Progenitor cell of endocrine pancreas (in vitro differentiated cells): Measurements from ENCODE around the gene KIF7. TPM values are rescaled to one million over a fixed set of nuclear protein-coding genes. Genes with fewer than 3 reads are reported as not detected.
A peak's percentile ranks its signal among the peaks of the same experiment; 100 is the strongest.

Experiments
- DNase-seq: peaks from one replicate; pipeline ENCODE4 v3.0.0; 2021; ENCODE audit warnings: low spot score; ENCODE audit not compliant: unreplicated experiment
- H3K27ac Mint-ChIP-seq: 2 replicates; pipeline ENCODE4 v1.8.0; 2021; ENCODE audit warnings: mild to moderate bottlenecking, moderate library complexity, mixed read lengths
- H3K27me3 Mint-ChIP-seq: 2 replicates; pipeline ENCODE4 v1.8.0; 2021; ENCODE audit warnings: mixed read lengths
- H3K36me3 Mint-ChIP-seq: 2 replicates; pipeline ENCODE4 v1.8.0; 2022; ENCODE audit warnings: mixed read lengths; ENCODE audit not compliant: insufficient read depth
- H3K4me1 Mint-ChIP-seq: 2 replicates; pipeline ENCODE4 v1.8.0; 2021; ENCODE audit warnings: low read depth, mixed read lengths
- H3K4me3 Mint-ChIP-seq: 2 replicates; pipeline ENCODE4 v1.8.0; 2021; ENCODE audit warnings: low read depth, mild to moderate bottlenecking, moderate library complexity, mixed read lengths
- H3K9me3 Mint-ChIP-seq: 2 replicates; pipeline ENCODE4 v1.8.0; 2021; ENCODE audit warnings: low read depth, mixed read lengths
- total RNA-seq: library from RNA; stranded (reverse); gene quantifications from 2 replicates; pipeline ENCODE4 v1.2.1, GENCODE V29; 2021
- TF ChIP-seq, protein P1 (sequence below): fragments of 200-600 bp; sonication (generic); IDR thresholded peaks from one replicate; pipeline ENCODE4 v1.5.0; 2021; ENCODE audit warnings: antibody characterized with exemption, mild to moderate bottlenecking; ENCODE audit not compliant: unreplicated experiment

The KIF7 gene
- total RNA-seq, 1 donor from 2014 or later = 22.8 TPM

DNA sequence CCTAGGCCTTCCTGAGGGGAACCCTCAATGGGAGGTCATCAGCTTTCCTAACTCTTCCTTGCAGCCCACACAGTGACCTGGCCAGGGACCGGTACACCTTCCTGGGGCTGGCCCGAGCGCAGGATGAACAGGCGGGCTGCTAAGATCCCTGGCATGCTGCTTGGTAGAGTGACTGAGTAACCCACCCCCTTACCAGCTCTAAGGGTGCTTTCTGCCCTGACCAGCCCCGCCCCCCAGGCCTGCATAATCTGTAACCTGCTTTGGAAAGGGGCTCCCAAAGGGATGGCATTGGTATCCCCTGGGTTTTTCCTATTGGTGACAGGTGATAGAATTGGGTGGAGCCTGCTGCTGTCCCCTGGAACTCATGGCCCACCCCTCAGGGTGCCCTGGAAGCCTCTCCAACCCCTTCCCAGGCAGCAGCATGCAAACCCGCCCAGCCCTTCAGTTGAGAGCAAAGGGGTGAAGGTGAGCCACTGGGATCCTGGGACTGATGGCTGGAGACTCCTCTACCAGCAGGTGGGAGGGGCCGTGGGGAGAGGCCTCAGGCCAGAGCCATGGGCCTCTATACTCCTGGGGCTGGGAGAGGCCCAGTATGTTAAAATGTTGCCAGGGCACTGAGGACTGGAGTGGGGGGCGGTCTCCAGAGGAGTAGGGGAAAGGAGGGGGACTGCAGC lies 11.1 kb upstream of the KIF7 start:
- TF ChIP-seq, protein P1, sequence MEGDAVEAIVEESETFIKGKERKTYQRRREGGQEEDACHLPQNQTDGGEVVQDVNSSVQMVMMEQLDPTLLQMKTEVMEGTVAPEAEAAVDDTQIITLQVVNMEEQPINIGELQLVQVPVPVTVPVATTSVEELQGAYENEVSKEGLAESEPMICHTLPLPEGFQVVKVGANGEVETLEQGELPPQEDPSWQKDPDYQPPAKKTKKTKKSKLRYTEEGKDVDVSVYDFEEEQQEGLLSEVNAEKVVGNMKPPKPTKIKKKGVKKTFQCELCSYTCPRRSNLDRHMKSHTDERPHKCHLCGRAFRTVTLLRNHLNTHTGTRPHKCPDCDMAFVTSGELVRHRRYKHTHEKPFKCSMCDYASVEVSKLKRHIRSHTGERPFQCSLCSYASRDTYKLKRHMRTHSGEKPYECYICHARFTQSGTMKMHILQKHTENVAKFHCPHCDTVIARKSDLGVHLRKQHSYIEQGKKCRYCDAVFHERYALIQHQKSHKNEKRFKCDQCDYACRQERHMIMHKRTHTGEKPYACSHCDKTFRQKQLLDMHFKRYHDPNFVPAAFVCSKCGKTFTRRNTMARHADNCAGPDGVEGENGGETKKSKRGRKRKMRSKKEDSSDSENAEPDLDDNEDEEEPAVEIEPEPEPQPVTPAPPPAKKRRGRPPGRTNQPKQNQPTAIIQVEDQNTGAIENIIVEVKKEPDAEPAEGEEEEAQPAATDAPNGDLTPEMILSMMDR = no peak
- Mint-ChIP-seq H3K4me1 (peaks cover 3% of the 10 kb centered on the region), H3K27ac (no peak overlapping the region), H3K4me3 (no peak overlapping the region), H3K27me3 (peaks cover 29% of the 10 kb centered on the region), H3K9me3 (no peaks in the 10 kb centered on the region), H3K36me3 (no peaks in the 10 kb centered on the region)
- DNase-seq = no peak

DNA sequence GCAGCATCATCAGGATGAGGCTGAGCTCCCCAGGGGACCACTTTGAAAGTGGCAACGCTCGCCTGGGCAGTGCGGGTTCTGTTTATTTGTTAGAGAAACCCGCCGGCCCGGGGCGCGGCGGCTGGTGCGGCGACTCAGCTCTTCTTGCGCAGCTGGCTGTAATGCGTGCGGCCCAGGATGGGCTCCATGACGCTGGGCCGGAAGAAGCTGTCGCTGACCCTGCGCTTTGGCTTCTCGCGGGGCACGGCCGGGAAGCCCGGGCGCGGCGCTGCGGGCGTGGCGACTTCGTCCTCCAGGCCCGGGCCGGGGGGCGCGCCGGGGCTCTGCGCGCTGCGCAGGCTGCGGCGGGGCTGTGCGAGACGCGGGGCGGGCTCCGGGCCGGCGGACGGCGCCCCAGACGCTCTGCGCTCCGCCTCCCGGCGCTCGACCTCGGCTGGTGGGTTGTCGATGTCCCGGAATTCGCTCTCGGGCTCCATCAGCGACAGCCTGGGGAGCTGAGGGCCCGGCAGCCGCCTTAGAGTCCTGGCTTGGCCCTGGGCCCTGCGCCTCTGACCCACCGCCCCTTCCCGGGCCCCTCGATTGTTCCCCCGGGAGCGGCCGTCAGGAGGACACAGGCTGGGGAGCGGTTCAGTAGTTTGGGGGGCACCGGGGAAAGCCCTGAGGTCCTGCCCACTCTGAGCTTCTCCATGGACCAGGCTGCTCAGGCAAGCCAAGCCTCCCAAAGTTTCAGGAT lies 10.3 kb upstream of the KIF7 start:
- Mint-ChIP-seq H3K36me3 (no peaks in the 10 kb centered on the region), H3K4me3 (peak overlapping the region; percentile 42), H3K9me3 (no peaks in the 10 kb centered on the region), H3K27me3 (peaks cover 30% of the 10 kb centered on the region), H3K27ac (no peak overlapping the region), H3K4me1 (peaks cover 3% of the 10 kb centered on the region)
- peak; percentile 38 for DNase-seq
- TF ChIP-seq, protein P1 = no peak

DNA sequence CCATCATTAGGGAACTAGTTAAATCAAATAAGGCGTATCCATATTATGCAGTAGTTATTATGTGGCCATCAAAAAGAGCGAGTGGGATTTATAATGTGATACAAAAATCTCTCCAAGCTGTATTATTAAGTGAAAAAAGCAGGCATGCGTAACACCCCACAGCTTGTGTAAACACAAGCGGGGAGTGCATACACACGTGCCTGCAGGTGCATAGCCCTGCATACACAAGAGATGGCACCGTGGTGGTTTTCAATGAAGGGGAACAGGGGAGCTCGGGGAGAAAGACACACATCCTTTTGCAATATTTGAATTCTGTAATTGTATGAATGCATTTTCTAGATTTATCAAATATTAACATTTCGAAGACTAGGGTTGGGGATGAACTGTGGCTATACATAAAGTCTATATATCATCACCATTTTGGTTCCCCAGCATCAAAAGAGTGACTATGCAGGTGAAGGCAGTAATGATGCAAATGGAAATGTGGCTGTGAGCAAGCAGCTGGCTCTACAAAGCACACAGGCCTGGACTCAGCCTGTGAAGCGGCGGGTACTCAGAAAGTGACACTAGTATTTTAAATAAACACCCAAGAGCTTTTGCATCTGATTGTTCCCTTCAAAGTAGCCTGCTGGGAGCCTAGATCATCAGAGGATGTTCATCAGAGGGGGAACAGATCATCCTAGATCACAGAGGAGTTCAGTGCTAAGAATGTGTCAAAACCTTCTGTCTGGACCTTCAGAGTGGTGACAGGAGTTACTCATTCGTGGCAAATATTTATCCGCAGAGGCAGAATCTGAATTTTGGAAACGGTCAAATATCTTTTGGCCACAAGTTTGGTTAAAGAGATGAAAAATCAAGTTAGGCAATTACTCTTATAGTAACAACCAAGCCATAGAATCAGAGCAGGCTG lies 9.4 kb upstream of the KIF7 start:
- TF ChIP-seq, protein P1 = no peak
- H3K36me3 Mint-ChIP-seq = no peaks in the 10 kb centered on the region
- H3K9me3 Mint-ChIP-seq = no peaks in the 10 kb centered on the region
- H3K27me3 Mint-ChIP-seq = peaks cover 32% of the 10 kb centered on the region
- H3K4me3 Mint-ChIP-seq = peak overlapping the region; percentile 65
- H3K27ac Mint-ChIP-seq = no peak overlapping the region
- peaks cover 3% of the 10 kb centered on the region for H3K4me1 Mint-ChIP-seq
- DNase-seq = no peak

GRCh38 chr15:89662893-89663626 lies 7.8 kb upstream of the KIF7 start:
- Mint-ChIP-seq H3K27me3 (peaks cover 27% of the 10 kb centered on the region), H3K4me3 (no peak overlapping the region), H3K27ac (no peak overlapping the region)

More at GRCh38 chr15:89662893-89663626, 7.8 kb upstream of the KIF7 start:
- DNase-seq = no peak
- peaks cover 3% of the 10 kb centered on the region for H3K4me1 Mint-ChIP-seq
- TF ChIP-seq, protein P1 = no peak
- no peaks in the 10 kb centered on the region for H3K9me3 Mint-ChIP-seq
- H3K36me3 Mint-ChIP-seq = no peaks in the 10 kb centered on the region
